Measurements from ENCODE around the gene KCTD2. TPM values are rescaled to one million over a fixed set of nuclear protein-coding genes. Genes with fewer than 3 reads are reported as not detected.

Gene KCTD2
- polyA plus RNA-seq, 1 of the 3 experiments (the other 2 are of a cell fraction), result 27.5 TPM

DNA sequence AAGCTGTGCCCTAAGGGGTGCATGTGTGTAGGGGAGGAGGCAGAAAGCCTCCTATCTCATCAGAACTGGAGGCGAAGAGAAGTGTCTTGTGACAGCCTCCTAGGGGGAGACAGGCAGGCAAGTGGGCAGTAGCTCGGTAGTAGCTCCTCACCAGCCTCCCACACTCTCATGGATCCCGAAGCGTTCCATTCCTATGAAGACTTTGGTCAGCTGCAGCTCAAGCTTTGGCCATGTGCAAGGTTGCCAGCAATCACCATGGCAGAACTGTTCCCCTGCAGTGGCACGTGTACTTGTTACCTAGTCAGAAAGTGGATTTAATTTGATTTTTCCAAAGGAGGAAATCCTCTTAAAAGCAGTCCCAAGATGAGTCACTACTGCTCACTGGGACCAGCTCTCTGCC is 27.9 kb upstream of the KCTD2 start:
- Histone ChIP-seq H3K36me3 (replicated peaks in 1 of 2; ENCODE audit: control insufficient read depth in 1 of 2, insufficient read depth in 2 of 2, low read length in 1 of 2) (peaks cover 17 to 40% of the 10 kb centered on the region in 2 experiments), H3K4me3 (ENCODE audit: low read depth in 2 of 2, low read length in 1 of 2) (no peak overlapping the region), H3K9me3 (no peaks in the 10 kb centered on the region), H3K9me2 (no peaks in the 10 kb centered on the region), H3K4me2 (no peak overlapping the region), H3K4me1 (ENCODE audit: control insufficient read depth in 1 of 2, insufficient read depth in 2 of 2, low read depth in 1 of 2, low read length in 1 of 2) (no peaks in the 10 kb centered on the region), H3K79me2 (ENCODE audit: insufficient read depth) (peaks cover 33% of the 10 kb centered on the region), H3K9ac (no peak overlapping the region), H3K27me3 (ENCODE audit: insufficient read depth) (no peaks in the 10 kb centered on the region), H3F3A (replicated peaks; ENCODE audit: insufficient read depth) (no peaks in the 10 kb centered on the region), H2AFZ (ENCODE audit: low read depth) (no peak overlapping the region), H4K20me1 (ENCODE audit: insufficient read depth) (no peaks in the 10 kb centered on the region), H3K27ac (ENCODE audit: low read depth in 2 of 2, low read length in 1 of 2) (no peak overlapping the region)
- TF ChIP-seq RCOR1 (IDR thresholded peaks at IDR 0.05; ENCODE audit: low read length), result no peak
- no peak for TF ChIP-seq SIN3A (IDR thresholded peaks at IDR 0.05; ENCODE audit: borderline replicate concordance, low read depth, low read length)
- no peak for TF ChIP-seq ELF1 (IDR thresholded peaks at IDR 0.05)
- TF ChIP-seq GATA2 (CRISPR knock-in tag; IDR thresholded peaks at IDR 0.05), result no peak
- no peak for TF ChIP-seq NFIC (IDR thresholded peaks at IDR 0.05; ENCODE audit: borderline replicate concordance)
- TF ChIP-seq SMC3 (IDR thresholded peaks at IDR 0.05; ENCODE audit: low read depth, low read length), result no peak
- no peak for TF ChIP-seq JUND (IDR thresholded peaks at IDR 0.05)
- TF ChIP-seq, protein P1, sequence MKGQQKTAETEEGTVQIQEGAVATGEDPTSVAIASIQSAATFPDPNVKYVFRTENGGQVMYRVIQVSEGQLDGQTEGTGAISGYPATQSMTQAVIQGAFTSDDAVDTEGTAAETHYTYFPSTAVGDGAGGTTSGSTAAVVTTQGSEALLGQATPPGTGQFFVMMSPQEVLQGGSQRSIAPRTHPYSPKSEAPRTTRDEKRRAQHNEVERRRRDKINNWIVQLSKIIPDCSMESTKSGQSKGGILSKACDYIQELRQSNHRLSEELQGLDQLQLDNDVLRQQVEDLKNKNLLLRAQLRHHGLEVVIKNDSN (IDR thresholded peaks at IDR 0.05; ENCODE audit: borderline replicate concordance, low read depth), result no peak
- no peak for TF ChIP-seq RAD21 (IDR thresholded peaks at IDR 0.05; ENCODE audit: low read length)
- TF ChIP-seq POLR2AphosphoS5 (IDR thresholded peaks at IDR 0.05; ENCODE audit: low read depth, low read length), result no peak
- TF ChIP-seq NRF1 (IDR thresholded peaks at IDR 0.05; ENCODE audit: low read depth, low read length), result no peak
- TF ChIP-seq, protein P2, sequence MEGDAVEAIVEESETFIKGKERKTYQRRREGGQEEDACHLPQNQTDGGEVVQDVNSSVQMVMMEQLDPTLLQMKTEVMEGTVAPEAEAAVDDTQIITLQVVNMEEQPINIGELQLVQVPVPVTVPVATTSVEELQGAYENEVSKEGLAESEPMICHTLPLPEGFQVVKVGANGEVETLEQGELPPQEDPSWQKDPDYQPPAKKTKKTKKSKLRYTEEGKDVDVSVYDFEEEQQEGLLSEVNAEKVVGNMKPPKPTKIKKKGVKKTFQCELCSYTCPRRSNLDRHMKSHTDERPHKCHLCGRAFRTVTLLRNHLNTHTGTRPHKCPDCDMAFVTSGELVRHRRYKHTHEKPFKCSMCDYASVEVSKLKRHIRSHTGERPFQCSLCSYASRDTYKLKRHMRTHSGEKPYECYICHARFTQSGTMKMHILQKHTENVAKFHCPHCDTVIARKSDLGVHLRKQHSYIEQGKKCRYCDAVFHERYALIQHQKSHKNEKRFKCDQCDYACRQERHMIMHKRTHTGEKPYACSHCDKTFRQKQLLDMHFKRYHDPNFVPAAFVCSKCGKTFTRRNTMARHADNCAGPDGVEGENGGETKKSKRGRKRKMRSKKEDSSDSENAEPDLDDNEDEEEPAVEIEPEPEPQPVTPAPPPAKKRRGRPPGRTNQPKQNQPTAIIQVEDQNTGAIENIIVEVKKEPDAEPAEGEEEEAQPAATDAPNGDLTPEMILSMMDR (IDR thresholded peaks at IDR 0.05), result no peak
- TF ChIP-seq, protein P3, sequence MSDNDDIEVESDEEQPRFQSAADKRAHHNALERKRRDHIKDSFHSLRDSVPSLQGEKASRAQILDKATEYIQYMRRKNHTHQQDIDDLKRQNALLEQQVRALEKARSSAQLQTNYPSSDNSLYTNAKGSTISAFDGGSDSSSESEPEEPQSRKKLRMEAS (IDR thresholded peaks at IDR 0.05; ENCODE audit: low read depth), result no peak
- no peak for TF ChIP-seq MXI1 (IDR thresholded peaks at IDR 0.05; ENCODE audit: low read depth, low read length)
- no peak for TF ChIP-seq RFX5 (IDR thresholded peaks at IDR 0.05; ENCODE audit: low read length)
- no peak for TF ChIP-seq FOXJ3 (CRISPR knock-in tag; IDR thresholded peaks at IDR 0.05)
- TF ChIP-seq CHD2 (IDR thresholded peaks at IDR 0.05; ENCODE audit: low read length, partially characterized antibody), result no peak
- ChIA-PET POLR2A (interaction anchor here (0.6 to 2.0 kb wide), 5 partner anchors 8 to 50 kb away, joined by 3 to 7 read pairs (median 5); partner anchors contain the start of gene CDR2L), CTCF (interaction anchor here (0.9 to 2.9 kb wide), 2 partner anchors 58 to 95 kb away, joined by 3 to 18 read pairs; no protein-coding TSS in a partner anchor)
- WGBS (ENCODE audit: low lambda C conversion rate), result 91% methylated on average over 5 of the region's 5 CpGs
- no peak for DNase-seq

DNA sequence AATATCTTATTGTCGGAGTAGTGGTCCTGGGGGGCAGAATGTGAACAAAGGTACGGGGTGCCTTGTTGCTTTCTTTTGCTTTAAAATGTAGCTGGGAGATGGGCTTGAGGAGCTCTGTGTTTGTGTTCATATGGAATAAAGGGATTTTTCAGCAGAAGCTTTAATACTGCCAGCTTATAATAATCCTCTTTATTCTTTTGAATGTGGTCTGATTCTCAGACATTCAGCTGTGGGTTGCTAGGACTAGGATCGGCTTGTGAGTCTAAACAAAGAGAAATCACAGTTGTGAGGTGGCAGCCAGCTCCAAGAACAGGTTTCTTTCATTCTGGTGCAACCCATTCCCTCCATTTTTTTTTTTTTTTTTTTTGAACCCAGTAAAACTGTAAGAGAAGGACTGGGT is 27.3 kb upstream of the KCTD2 start:
- POLR2A ChIA-PET, result interaction anchor here (0.6 to 1.0 kb wide), 3 partner anchors 8 to 28 kb away, joined by 3 to 6 read pairs (median 5); no protein-coding TSS in a partner anchor
- 95% methylated on average over 3 of the region's 3 CpGs for WGBS (ENCODE audit: low lambda C conversion rate)
- Histone ChIP-seq H3K4me1 (ENCODE audit: control insufficient read depth in 1 of 2, insufficient read depth in 2 of 2, low read depth in 1 of 2, low read length in 1 of 2) (no peaks in the 10 kb centered on the region), H3K27me3 (ENCODE audit: insufficient read depth) (no peaks in the 10 kb centered on the region), H3K9me2 (no peaks in the 10 kb centered on the region), H3F3A (replicated peaks; ENCODE audit: insufficient read depth) (no peaks in the 10 kb centered on the region), H3K9me3 (no peaks in the 10 kb centered on the region), H3K4me3 (ENCODE audit: low read depth in 2 of 2, low read length in 1 of 2) (no peak overlapping the region), H3K36me3 (replicated peaks in 1 of 2; ENCODE audit: control insufficient read depth in 1 of 2, insufficient read depth in 2 of 2, low read length in 1 of 2) (peaks cover 17 to 40% of the 10 kb centered on the region in 2 experiments), H4K20me1 (ENCODE audit: insufficient read depth) (no peaks in the 10 kb centered on the region), H3K27ac (ENCODE audit: low read depth in 2 of 2, low read length in 1 of 2) (no peak overlapping the region), H3K79me2 (ENCODE audit: insufficient read depth) (peaks cover 28% of the 10 kb centered on the region), H2AFZ (ENCODE audit: low read depth) (no peak overlapping the region), H3K9ac (no peak overlapping the region), H3K4me2 (no peak overlapping the region)
- CTCF ChIA-PET, result interaction anchor here (0.9 to 2.9 kb wide), 2 partner anchors 58 to 95 kb away, joined by 3 to 18 read pairs; no protein-coding TSS in a partner anchor
- no peak for DNase-seq
- TF ChIP-seq, protein P4, sequence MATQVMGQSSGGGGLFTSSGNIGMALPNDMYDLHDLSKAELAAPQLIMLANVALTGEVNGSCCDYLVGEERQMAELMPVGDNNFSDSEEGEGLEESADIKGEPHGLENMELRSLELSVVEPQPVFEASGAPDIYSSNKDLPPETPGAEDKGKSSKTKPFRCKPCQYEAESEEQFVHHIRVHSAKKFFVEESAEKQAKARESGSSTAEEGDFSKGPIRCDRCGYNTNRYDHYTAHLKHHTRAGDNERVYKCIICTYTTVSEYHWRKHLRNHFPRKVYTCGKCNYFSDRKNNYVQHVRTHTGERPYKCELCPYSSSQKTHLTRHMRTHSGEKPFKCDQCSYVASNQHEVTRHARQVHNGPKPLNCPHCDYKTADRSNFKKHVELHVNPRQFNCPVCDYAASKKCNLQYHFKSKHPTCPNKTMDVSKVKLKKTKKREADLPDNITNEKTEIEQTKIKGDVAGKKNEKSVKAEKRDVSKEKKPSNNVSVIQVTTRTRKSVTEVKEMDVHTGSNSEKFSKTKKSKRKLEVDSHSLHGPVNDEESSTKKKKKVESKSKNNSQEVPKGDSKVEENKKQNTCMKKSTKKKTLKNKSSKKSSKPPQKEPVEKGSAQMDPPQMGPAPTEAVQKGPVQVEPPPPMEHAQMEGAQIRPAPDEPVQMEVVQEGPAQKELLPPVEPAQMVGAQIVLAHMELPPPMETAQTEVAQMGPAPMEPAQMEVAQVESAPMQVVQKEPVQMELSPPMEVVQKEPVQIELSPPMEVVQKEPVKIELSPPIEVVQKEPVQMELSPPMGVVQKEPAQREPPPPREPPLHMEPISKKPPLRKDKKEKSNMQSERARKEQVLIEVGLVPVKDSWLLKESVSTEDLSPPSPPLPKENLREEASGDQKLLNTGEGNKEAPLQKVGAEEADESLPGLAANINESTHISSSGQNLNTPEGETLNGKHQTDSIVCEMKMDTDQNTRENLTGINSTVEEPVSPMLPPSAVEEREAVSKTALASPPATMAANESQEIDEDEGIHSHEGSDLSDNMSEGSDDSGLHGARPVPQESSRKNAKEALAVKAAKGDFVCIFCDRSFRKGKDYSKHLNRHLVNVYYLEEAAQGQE (IDR thresholded peaks at IDR 0.05; ENCODE audit: low read depth, low read length), result no peak
- TF ChIP-seq, protein P5, sequence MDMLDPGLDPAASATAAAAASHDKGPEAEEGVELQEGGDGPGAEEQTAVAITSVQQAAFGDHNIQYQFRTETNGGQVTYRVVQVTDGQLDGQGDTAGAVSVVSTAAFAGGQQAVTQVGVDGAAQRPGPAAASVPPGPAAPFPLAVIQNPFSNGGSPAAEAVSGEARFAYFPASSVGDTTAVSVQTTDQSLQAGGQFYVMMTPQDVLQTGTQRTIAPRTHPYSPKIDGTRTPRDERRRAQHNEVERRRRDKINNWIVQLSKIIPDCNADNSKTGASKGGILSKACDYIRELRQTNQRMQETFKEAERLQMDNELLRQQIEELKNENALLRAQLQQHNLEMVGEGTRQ (IDR thresholded peaks at IDR 0.05; ENCODE audit: borderline replicate concordance, low read depth, low read length), result no peak
- TF ChIP-seq RFX5 (IDR thresholded peaks at IDR 0.05; ENCODE audit: low read length) (no peak), GABPA (IDR thresholded peaks at IDR 0.05; ENCODE audit: low read depth) (no peak), FOXJ3 (CRISPR knock-in tag; IDR thresholded peaks at IDR 0.05) (no peak), POLR2AphosphoS5 (IDR thresholded peaks at IDR 0.05; ENCODE audit: low read depth, low read length) (no peak)
